Epithelial cell of esophagus (primary cell): ENCODE results near the gene ACIN1.

Source experiments
- DNase-seq: peaks from one replicate; pipeline ENCODE4 v3.0.0; 2010; ENCODE audit warnings: low read depth
- H3K4me3 ChIP-seq: 2 replicates; pipeline ENCODE4 v1.5.1; 2011; ENCODE audit warnings: mild to moderate bottlenecking, low read length, control low read depth
- CTCF ChIP-seq: IDR thresholded peaks from 2 replicates; pipeline ENCODE4 v1.5.1; 2011; ENCODE audit warnings: low read depth, mild to moderate bottlenecking, low read length, control low read depth, inconsistent platforms; ENCODE audit not compliant: insufficient read depth; ENCODE audit errors: missing control alignments

The ACIN1 gene

GRCh38 chr14:23066855-23067744 is 27.8 kb downstream of the ACIN1 start:
- TF ChIP-seq CTCF, result no peak

GRCh38 chr14:23066368-23066767 is 28.6 kb downstream of the ACIN1 start:
- TF ChIP-seq CTCF, result no peak
- H3K4me3 ChIP-seq, result no peak overlapping the region
- no peak for DNase-seq

More at GRCh38 chr14:23066855-23067744, 27.8 kb downstream of the ACIN1 start:
- no peak for DNase-seq
- no peak overlapping the region for H3K4me3 ChIP-seq

GRCh38 chr14:23063601-23064000 is 31.3 kb downstream of the ACIN1 start:
- DNase-seq, result peak; percentile 36
- no peak for TF ChIP-seq CTCF
- H3K4me3 ChIP-seq, result no peak overlapping the region

- H3K4me3 ChIP-seq, result no peak overlapping the region
- TF ChIP-seq CTCF, result no peak
- peak; percentile 93 for DNase-seq
These were observed 32.9 kb downstream of the ACIN1 start for GRCh38 chr14:23062002-23062401.

GRCh38 chr14:23060536-23061260 is 34.2 kb downstream of the ACIN1 start:
- no peak for TF ChIP-seq CTCF
- H3K4me3 ChIP-seq, result no peak overlapping the region
- DNase-seq, result no peak

GRCh38 chr14:23058654-23059504 is 36.1 kb downstream of the ACIN1 start:
- DNase-seq, result no peak
- no peak for TF ChIP-seq CTCF

More at GRCh38 chr14:23058654-23059504, 36.1 kb downstream of the ACIN1 start:
- no peak overlapping the region for H3K4me3 ChIP-seq
